Bronchial epithelial cell (primary cell): ENCODE results near the gene TTLL11. TPM values are rescaled to one million over a fixed set of nuclear protein-coding genes. Genes with fewer than 3 reads are reported as not detected.

Experiments
- DNase-seq: peaks from one replicate; pipeline ENCODE4 v3.0.0-alpha.2; 2010; ENCODE audit warnings: low read depth
- FAIRE-seq: peaks from 2 replicates; lab custom pipeline; 2011; peaks lifted over from hg19 to GRCh38; lab: Jason Lieb, UNC
- H3K27me3 ChIP-seq: 2 replicates; pipeline ENCODE4 v1.5.1; 2011; ENCODE audit warnings: low read length; ENCODE audit not compliant: control insufficient read depth, insufficient read depth
- H3K36me3 ChIP-seq: 2 replicates; pipeline ENCODE4 v1.5.1; 2011; ENCODE audit warnings: low read length; ENCODE audit not compliant: control insufficient read depth, insufficient read depth
- H3K4me3 ChIP-seq: 2 replicates; pipeline ENCODE4 v1.5.1; 2011; ENCODE audit warnings: mild to moderate bottlenecking, low read depth, low read length, control low read depth
- CTCF ChIP-seq: IDR thresholded peaks from 2 replicates; pipeline ENCODE4 v1.5.1; 2011; ENCODE audit warnings: mild to moderate bottlenecking, moderate library complexity, low read length, control low read depth, inconsistent platforms; ENCODE audit not compliant: insufficient read depth, severe bottlenecking
- total RNA-seq: library from RNA; depleted of rRNA; stranded (reverse); fragments of >200 nt; gene quantifications from 2 replicates; pipeline ENCODE4 v1.2.1, GENCODE V29; 2014

The TTLL11 gene
- total RNA-seq, 1 donor from 2014 or later: 1.8 TPM

DNA sequence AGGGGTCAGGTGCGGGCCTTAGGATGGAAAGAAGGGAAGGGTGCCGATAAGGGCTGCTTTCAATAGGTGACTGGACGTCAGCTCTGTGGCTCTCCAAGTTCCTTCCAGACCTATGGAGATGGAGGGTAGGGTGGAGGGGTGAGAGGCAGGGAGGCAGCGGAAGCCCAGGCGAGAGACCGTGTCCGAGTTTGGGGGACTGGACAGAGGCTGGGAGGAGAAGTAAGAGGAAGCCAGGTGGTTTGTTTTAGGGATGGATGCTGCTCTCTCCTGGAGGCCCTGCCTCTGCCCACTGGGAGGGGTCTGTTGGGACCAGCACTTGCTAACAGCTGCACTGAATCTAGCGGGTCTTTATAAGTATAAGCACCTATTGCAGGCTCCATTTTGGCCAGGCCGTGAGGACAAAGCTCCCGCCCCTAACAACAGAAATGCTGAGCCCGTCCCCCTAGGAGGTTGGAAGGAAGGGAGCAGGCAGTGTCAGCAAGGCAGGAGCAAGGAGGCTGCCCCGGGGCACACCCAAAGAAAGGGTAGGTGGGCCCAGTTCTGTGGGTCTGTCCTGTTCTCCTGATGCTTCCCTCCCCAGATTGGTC, 274.2 kb downstream of the TTLL11 start:
- H3K27me3 ChIP-seq: no peaks in the 10 kb centered on the region
- TF ChIP-seq CTCF: no peak
- no peak for FAIRE-seq
- DNase-seq: no peak
- H3K4me3 ChIP-seq: no peak overlapping the region
- no peaks in the 10 kb centered on the region for H3K36me3 ChIP-seq

DNA sequence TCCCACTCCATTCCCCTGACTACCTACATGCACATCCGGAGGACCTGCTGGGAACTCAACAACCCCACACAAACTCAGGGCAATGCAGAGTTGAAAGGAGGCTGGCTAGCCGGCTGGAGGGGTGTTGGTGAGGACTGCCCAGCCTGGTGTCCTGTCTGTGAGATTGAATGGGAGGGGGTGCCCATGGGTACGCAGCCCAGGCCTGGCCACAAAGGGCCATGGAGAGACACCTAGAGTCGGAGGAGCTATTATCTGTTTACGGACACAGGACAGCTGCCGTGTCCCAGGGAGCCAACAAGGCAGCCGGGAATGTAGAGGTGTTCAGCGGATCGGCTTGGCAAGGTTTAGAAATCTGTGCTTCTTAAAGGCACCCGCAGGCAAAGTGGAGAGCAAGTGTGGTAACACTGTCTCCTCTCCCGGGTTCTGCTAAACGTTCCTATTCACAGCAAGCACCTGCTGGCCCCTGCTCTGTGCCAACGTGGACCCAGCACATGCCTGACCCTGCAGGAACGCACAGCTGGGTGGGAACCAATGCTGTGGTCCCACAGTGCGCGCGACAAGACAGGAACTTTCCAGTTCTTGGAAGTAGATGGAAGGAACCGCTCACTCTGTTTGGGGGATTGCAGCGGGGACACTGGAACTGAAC, 275.0 kb downstream of the TTLL11 start:
- no peak for DNase-seq
- Histone ChIP-seq H3K36me3 (no peaks in the 10 kb centered on the region), H3K4me3 (no peak overlapping the region), H3K27me3 (no peaks in the 10 kb centered on the region)
- FAIRE-seq: no peak
- TF ChIP-seq CTCF: no peak

DNA sequence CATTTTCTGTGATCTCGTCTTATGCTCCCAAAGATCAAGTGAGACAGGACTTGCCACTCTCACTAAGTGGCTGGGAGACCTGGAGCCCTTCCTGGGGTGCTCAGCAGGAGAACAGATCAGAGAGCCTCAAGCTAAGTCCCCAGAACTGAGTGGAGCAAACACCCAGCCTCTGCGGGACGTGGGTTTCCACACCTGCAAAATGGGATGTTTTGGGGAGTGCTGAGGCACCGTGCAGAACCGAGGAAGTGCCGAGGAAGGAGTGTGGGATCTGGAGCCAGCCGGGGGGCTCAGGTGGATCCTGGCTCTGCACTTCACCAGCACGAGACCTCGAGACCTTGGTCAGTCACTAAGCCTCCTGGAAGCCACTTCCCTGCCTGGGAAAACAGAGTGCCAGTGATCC, 275.6 kb downstream of the TTLL11 start:
- TF ChIP-seq CTCF: no peak
- DNase-seq (no peak), FAIRE-seq (no peak)
- Histone ChIP-seq H3K36me3 (no peaks in the 10 kb centered on the region), H3K27me3 (no peaks in the 10 kb centered on the region), H3K4me3 (no peak overlapping the region)

GRCh38 chr9:121816845-121817450, 276.2 kb downstream of the TTLL11 start:
- no peaks in the 10 kb centered on the region for H3K27me3 ChIP-seq
- DNase-seq: no peak
- H3K4me3 ChIP-seq: no peak overlapping the region
- no peak for FAIRE-seq
- TF ChIP-seq CTCF: no peak
- H3K36me3 ChIP-seq: no peaks in the 10 kb centered on the region

DNA sequence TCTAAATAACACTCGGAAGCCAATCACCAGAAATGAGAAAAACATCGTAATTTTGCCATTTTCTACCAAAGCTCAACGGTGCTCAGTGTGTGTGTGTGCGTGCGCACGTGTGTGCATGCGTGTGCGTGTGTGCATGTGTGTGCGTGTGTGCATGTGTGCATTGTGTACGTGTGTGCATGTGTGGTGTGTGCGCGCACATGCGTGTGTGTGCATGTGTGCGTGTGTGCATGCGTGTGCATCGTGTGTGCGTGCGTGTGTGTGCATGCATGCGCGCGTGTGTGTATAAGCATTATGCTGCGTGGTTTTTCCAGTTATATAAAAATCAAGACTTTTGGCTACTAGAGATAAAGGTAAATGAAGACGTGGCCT, 276.7 kb downstream of the TTLL11 start:
- no peak overlapping the region for H3K4me3 ChIP-seq
- TF ChIP-seq CTCF: no peak
- H3K36me3 ChIP-seq: no peaks in the 10 kb centered on the region
- no peaks in the 10 kb centered on the region for H3K27me3 ChIP-seq
- FAIRE-seq: peak; percentile 88
- DNase-seq: no peak
